Stimulated activated memory B cell treated with anti-CD40 and anti-IgM and Interleukin-4, amounts not matched to agents 10 μg/mL and 1 μg/mL and 100 μg/mL, for 72 hours (primary cell): Measurements from ENCODE around the gene GALNT12.

Source experiments
- ATAC-seq: fragments of 150-1000 bp; cut with Tn5 transposase; 2 replicates; pipeline ENCODE4 v1.10.0; 2021
- H3K27ac Mint-ChIP-seq: one replicate; pipeline ENCODE4 v1.8.0; 2022; ENCODE audit warnings: mild to moderate bottlenecking, mixed read lengths
- H3K27me3 Mint-ChIP-seq: one replicate; pipeline ENCODE4 v1.8.0; 2022; ENCODE audit warnings: mixed read lengths
- H3K36me3 Mint-ChIP-seq: one replicate; pipeline ENCODE4 v1.8.0; 2022; ENCODE audit warnings: mixed read lengths
- H3K4me1 Mint-ChIP-seq: one replicate; pipeline ENCODE4 v1.8.0; 2022; ENCODE audit warnings: mixed read lengths
- H3K4me3 Mint-ChIP-seq: one replicate; pipeline ENCODE4 v1.8.0; 2022; ENCODE audit warnings: mild to moderate bottlenecking, moderate library complexity, mixed read lengths
- H3K9me3 Mint-ChIP-seq: one replicate; pipeline ENCODE4 v1.8.0; 2022; ENCODE audit warnings: mixed read lengths

Gene GALNT12

DNA sequence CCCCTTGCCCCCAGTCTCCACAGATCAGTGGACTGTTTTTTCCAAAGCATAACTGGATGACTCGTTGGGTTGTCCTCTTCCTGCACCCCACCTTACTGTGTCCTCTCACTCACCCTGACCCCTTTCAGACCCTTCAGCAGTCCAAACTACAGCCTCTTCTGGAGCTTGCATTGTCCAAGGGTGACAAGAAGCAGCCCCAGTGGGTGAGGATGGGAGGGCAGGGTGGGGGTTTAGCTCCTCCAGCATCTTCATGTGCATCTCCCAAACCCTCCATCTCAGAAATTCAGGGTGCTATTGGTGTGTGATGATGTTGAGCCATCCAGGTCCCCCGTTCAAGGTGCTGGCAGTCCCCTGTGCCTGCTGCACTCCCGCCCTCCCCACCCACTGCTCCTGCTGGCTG lies 73.9 kb downstream of the GALNT12 start:
- H3K27ac Mint-ChIP-seq: no peak overlapping the region
- H3K4me1 Mint-ChIP-seq: no peaks in the 10 kb centered on the region
- no peak overlapping the region for H3K4me3 Mint-ChIP-seq
- H3K9me3 Mint-ChIP-seq: no peaks in the 10 kb centered on the region
- ATAC-seq: no peak
- peaks cover 78% of the 10 kb centered on the region for H3K27me3 Mint-ChIP-seq
- H3K36me3 Mint-ChIP-seq: no peaks in the 10 kb centered on the region

DNA sequence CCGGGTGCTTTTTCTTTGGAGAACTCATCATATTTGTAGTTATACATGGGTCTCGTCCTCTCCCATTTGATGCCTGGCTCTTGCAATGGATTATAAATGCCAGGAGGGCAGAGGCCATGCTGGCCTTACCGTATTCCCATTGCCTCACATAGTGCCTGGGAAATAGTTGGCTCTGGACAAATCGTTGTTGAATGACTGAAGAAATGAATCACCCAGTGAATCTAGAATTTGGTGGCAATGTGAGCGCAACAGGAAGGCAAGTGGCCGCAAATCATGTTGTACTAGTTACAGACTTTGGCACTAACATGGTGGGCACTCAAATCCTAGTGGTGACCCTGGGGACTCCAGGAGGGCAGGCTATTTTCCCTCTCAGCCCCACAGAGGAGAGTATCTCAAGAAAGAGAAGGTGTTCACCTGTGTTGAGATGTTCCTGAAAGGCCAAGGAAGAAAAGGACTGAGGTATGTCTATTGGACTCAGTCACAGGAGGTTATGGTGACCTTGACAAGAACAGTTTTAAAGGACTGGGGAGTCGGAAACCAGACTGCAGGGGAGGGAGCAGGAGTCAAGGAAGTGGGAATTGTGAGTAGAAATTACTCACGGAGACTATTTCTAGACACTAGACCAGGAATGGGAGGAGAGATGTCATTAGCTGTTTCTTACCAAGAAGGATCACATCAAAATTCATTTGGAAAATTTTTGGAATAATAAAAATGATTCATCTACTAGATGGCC lies 74.5 kb downstream of the GALNT12 start:
- Mint-ChIP-seq H3K27ac (no peak overlapping the region), H3K36me3 (no peaks in the 10 kb centered on the region), H3K9me3 (no peaks in the 10 kb centered on the region), H3K4me3 (no peak overlapping the region), H3K4me1 (no peaks in the 10 kb centered on the region), H3K27me3 (peaks cover 76% of the 10 kb centered on the region)
- no peak for ATAC-seq

DNA sequence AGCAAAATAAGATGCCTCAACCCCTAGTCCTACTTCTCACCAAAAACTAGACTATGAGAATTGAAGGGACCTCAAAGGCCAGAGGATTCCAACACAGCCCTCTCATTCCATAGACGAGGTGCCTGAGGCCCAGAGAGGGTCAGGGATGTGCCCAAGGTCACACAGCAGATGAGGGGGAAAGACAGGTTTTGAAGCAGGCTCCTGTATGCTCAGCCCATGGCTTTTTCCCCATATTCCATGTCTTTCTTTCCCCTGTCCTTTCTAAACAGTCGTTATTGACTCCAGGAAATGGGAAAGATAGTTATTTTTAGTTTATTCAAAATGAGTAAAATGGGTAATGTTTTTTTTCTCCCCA lies 75.1 kb downstream of the GALNT12 start:
- Mint-ChIP-seq H3K27me3 (peaks cover 71% of the 10 kb centered on the region), H3K4me3 (no peak overlapping the region), H3K9me3 (no peaks in the 10 kb centered on the region), H3K36me3 (no peaks in the 10 kb centered on the region), H3K4me1 (no peaks in the 10 kb centered on the region), H3K27ac (no peak overlapping the region)
- ATAC-seq: no peak

DNA sequence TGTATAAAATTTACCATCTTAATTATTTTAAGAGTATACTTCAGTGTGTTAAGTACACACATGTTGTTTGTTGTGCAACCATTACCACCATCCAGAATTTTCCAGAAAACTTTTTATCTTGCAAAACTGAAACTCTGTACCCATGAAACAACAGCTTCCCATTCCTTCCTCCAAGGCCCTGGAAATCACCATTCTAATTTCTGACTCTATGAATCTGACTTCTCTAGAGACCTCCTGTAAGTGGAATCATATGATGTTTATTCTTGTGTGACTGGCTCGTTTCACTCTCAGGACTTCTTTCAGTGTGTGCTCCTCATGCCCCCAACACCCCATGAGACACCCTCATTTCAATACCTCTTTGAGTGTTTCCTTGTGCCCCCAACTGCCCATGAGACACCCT lies 75.8 kb downstream of the GALNT12 start:
- Mint-ChIP-seq H3K36me3 (no peaks in the 10 kb centered on the region), H3K27me3 (peaks cover 64% of the 10 kb centered on the region), H3K4me3 (no peak overlapping the region), H3K4me1 (no peaks in the 10 kb centered on the region), H3K9me3 (no peaks in the 10 kb centered on the region), H3K27ac (no peak overlapping the region)
- no peak for ATAC-seq

DNA sequence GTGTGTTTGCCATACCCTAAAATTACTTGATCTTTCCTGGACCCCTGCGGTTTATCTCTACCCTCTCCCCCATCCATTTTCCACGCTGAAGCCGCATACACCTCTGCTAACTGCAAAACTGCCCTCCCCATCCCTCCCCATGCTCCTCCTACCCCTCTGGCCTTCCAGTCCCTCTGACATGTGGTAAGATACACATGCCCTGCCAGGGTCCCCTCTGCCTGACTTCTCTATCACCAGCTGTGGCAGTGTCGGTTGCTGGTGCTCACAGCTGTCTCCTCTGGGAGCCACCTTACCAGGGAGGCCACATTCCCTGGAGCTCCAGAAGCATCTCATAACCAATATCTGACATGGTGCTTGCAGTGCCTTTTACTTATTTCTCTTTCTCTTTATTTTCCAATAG lies 77.4 kb downstream of the GALNT12 start:
- Mint-ChIP-seq H3K4me3 (no peak overlapping the region), H3K36me3 (no peaks in the 10 kb centered on the region), H3K4me1 (no peaks in the 10 kb centered on the region), H3K27ac (no peak overlapping the region), H3K27me3 (peaks cover 51% of the 10 kb centered on the region), H3K9me3 (no peaks in the 10 kb centered on the region)
- no peak for ATAC-seq

DNA sequence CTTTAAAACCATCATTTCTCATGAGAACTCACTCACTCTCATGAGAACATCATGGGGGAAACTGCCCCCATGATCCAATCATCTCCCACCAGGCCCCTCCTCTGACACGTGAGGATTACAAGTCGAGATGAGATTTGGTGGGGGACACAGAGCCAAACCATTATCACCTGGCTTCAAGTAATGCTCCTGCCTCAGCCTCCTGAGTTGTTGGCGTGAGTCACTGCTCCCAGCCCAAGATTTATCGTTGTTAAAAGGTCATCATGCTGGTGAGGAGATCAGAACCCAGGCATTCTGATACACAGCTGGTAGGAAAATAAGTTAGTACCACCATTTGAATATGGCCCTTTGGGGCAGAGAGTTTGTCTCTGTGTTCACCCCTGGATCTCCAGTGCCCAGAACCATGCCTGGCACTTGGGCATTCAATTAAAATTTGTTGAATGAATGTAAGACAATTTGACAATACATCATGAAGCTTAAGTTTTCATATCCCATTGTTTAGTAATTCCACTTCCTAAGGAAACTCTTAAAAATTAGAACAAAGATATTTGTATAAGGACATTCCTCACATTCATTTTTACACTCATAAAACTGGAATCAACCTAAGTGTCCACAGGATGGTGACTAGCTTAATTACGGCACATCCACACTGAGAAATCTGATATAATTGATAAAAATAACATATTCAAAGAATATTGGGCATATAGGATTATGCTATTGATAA lies 78.3 kb downstream of the GALNT12 start:
- H3K27ac Mint-ChIP-seq: no peak overlapping the region
- H3K9me3 Mint-ChIP-seq: no peaks in the 10 kb centered on the region
- no peaks in the 10 kb centered on the region for H3K4me1 Mint-ChIP-seq
- ATAC-seq: no peak
- H3K36me3 Mint-ChIP-seq: no peaks in the 10 kb centered on the region
- no peak overlapping the region for H3K4me3 Mint-ChIP-seq
- H3K27me3 Mint-ChIP-seq: peaks cover 50% of the 10 kb centered on the region

DNA sequence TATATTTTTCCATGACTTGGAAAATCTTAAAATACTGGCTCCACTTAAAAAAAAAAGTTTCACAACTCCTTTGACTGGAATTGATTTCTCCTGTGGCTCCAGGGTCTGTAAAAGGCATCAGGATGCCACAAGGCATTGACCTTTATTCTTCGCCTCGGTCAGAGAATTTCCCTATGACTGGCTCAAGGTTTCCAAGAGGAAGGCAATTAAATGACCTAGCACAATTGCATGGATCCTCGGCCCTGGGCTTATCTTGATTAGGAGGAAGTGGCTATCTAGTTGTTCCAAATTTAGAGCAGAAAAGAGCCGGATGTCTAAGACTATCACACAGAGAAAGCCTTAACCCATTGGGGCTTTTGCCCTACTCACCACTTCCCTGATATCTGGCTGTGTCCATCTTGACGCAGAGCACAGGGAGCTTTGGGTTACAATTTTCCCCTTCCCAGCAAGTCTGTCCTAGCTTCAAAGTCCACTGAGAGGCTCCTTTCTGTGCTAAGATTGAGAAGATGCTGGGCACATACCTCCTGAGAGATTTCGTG lies 79.3 kb downstream of the GALNT12 start:
- Mint-ChIP-seq H3K27me3 (peaks cover 45% of the 10 kb centered on the region), H3K4me3 (no peak overlapping the region), H3K36me3 (no peaks in the 10 kb centered on the region), H3K27ac (no peak overlapping the region), H3K4me1 (no peaks in the 10 kb centered on the region), H3K9me3 (no peaks in the 10 kb centered on the region)
- ATAC-seq: no peak

DNA sequence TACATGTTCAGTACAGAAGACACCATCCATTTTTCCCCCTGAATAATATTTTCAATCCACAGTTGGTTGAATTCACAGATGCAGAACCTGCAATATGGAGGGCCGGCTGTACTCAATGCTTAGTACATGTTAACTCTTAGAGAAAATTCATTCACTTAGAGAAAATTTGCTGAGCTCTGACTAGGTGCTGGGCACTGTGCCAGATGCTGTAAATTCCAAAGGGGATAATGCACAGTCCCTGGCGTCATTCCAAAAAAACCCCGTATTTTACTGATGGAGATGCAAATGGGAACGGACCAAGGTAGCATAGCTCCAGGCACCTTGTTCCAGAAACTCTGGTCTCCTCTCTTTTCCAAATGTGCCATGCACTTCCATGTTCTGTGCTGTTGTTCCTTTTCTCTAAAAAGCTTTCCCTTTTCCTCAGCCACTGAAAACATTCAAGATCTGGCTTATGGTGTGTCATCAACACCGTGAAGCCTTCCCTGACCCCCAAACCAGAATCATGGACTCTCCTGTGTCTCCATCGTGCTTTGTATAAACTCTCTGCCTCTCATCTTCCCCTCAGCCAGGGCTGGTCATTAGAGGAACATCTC lies 80.5 kb downstream of the GALNT12 start:
- H3K36me3 Mint-ChIP-seq: no peaks in the 10 kb centered on the region

DNA sequence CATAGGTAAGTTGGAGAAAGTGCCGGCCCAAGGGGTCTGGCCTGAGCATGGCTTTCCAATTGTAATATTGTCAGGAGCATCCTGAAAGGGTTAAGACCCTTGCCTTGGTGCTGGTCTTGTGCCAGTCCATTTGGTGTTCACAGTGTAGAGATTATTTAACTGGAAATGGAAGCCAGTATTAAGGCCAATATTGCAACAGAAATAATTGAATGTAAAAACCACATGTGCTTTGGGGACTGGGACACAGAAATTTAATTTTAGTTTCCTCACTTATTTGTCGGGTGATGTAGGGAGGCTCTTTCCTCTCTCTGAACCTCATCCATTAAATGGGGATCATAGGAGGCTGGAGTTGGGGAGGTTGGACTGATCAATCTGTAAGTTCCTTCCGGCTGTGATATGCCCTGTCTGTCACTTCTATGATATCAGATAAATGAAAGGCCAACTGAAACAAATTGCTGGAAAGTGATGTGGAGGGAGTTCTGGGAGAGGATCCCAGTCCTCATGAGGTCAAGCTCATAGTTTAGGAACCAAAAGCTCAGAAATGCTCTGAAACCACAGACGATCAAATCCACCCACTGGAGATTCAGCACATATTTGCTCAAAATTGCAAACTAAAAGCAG lies 81.4 kb downstream of the GALNT12 start:
- ATAC-seq: no peak
- H3K4me1 Mint-ChIP-seq: no peaks in the 10 kb centered on the region
- H3K36me3 Mint-ChIP-seq: no peaks in the 10 kb centered on the region
- peaks cover 24% of the 10 kb centered on the region for H3K27me3 Mint-ChIP-seq
- H3K9me3 Mint-ChIP-seq: no peaks in the 10 kb centered on the region
- no peak overlapping the region for H3K4me3 Mint-ChIP-seq
- no peak overlapping the region for H3K27ac Mint-ChIP-seq

More for the DNA sequence above, 80.5 kb downstream of the GALNT12 start:
- Mint-ChIP-seq H3K27ac (no peak overlapping the region), H3K27me3 (peaks cover 33% of the 10 kb centered on the region), H3K4me1 (no peaks in the 10 kb centered on the region), H3K9me3 (no peaks in the 10 kb centered on the region), H3K4me3 (no peak overlapping the region)
- no peak for ATAC-seq

DNA sequence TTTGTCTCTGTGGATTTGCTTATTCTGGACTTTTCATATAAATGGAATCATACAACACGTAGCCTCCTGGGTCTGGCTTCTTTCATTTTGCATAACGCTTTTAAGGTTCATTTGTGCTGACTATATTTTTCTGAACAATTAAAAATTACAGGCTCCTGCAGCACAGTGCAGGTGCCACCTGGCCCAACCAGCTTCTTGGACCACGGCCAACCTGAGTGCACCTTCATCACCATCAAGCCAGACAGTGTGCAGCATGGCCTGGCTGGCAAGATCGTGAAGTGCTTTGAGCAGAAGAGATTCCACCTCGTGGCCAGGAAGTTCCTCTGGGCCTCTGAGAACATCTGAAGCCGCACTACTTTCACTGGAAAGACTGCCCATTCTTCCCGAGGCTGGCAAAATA lies 82.8 kb downstream of the GALNT12 start:
- Mint-ChIP-seq H3K36me3 (no peaks in the 10 kb centered on the region), H3K4me3 (no peak overlapping the region), H3K9me3 (no peaks in the 10 kb centered on the region), H3K27ac (no peak overlapping the region), H3K4me1 (no peaks in the 10 kb centered on the region), H3K27me3 (peaks cover 18% of the 10 kb centered on the region)
- no peak for ATAC-seq

DNA sequence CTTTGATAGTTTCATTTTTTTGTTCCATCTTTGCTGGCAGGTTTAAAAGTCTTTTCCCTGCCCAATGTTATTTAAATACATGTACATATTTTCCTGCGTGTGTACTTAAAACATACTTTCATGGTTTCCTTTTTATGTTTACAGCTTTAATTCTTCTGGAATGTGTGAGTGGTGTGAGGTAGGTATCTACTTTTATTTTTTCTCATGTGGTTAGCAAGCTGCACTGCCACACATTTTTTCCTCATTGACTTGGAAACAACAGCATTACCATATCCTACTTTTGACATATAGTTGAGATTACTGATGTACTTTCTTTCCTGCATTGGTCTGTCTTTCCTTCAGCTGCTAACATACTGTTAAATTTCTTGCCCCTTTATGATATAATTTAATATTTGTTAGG lies 84.8 kb downstream of the GALNT12 start:
- H3K4me3 Mint-ChIP-seq: no peak overlapping the region
- H3K27me3 Mint-ChIP-seq: peaks cover 34% of the 10 kb centered on the region
- H3K27ac Mint-ChIP-seq: no peak overlapping the region
- H3K4me1 Mint-ChIP-seq: no peaks in the 10 kb centered on the region
- no peaks in the 10 kb centered on the region for H3K36me3 Mint-ChIP-seq
- ATAC-seq: no peak
- peaks cover 2% of the 10 kb centered on the region for H3K9me3 Mint-ChIP-seq

DNA sequence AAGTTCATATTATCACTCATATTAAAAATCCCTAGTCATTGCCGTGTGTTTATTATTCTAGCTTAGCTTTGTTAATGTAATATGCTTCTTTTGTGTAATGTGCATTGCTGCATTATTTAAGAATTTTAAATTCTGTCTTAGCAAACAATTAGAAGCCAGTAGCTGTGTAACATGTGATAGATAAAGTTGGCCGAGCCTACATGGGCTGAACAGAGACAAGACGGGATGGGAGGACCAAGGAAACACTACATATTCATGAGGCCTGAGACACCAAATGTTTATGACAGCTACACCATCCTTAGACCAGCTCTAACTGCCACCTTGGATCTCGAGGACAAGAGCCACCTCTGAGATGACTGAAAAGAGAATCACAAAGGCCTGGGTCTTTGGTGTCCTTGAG lies 85.2 kb downstream of the GALNT12 start:
- Mint-ChIP-seq H3K27me3 (peaks cover 35% of the 10 kb centered on the region), H3K9me3 (peaks cover 2% of the 10 kb centered on the region), H3K27ac (no peak overlapping the region), H3K4me3 (no peak overlapping the region), H3K4me1 (no peaks in the 10 kb centered on the region), H3K36me3 (no peaks in the 10 kb centered on the region)
- ATAC-seq: no peak

DNA sequence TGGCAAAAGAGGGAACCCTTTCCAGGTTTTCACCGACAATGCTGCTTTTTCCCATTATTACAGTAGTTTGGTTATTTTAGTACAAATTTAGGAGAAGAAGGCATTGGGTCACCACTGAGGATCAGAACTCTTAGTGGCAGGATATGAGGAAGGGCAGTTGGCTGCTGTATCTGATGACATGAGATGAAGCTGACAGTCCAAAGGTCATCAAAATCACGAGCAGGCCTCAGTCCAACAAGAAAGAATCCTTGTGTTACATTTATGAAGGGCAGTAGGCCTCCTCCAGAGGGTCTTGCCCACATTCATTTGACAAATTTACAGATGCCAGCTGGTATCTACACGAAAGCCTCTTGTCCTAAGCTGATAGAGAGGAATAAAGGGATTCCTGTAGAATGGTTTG lies 86.7 kb downstream of the GALNT12 start:
- Mint-ChIP-seq H3K4me1 (no peaks in the 10 kb centered on the region), H3K9me3 (peaks cover 2% of the 10 kb centered on the region), H3K4me3 (no peak overlapping the region), H3K27me3 (peaks cover 35% of the 10 kb centered on the region), H3K27ac (no peak overlapping the region), H3K36me3 (no peaks in the 10 kb centered on the region)
- ATAC-seq: no peak

DNA sequence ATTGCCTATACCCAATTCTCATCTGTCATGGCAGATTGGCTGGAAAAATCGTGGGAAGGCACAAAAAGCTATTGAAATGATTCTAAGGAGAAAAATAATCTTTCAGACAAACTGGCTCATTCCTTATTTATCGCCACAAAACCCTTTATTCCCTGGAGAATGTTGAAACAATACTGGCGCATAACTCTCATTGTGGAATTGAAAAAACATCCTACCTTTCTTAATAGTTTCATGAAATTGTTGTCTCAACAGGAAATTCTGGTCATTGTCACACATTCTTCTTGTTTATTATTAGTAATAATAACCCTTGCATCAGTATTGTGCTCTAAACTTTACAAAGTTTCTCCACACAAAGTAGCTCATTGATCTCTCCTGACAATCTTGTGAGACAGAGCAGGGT lies 87.3 kb downstream of the GALNT12 start:
- H3K4me1 Mint-ChIP-seq: no peaks in the 10 kb centered on the region
- no peak for ATAC-seq
- H3K27ac Mint-ChIP-seq: no peak overlapping the region
- H3K9me3 Mint-ChIP-seq: peaks cover 2% of the 10 kb centered on the region
- H3K36me3 Mint-ChIP-seq: no peaks in the 10 kb centered on the region
- no peak overlapping the region for H3K4me3 Mint-ChIP-seq
- peaks cover 33% of the 10 kb centered on the region for H3K27me3 Mint-ChIP-seq

DNA sequence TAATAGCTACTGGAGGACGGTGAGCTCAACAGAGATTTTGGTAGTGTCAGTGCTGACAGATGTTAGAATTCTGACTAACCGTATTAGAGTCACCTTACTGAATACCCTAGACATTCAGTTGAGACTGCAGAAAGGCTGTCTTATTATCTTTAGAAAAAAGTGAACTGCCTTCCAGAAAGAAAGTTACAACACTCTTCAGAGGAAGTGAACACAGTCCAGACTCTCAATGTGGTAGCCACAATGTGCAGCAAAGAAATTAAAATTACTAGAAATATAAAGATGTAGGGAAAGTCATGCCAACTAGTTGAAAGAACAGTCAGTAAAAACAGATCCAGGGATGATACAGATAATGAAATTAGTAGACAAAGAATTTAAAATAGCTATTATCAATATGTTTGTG lies 89.2 kb downstream of the GALNT12 start:
- Mint-ChIP-seq H3K9me3 (peaks cover 2% of the 10 kb centered on the region), H3K4me3 (no peak overlapping the region), H3K4me1 (no peaks in the 10 kb centered on the region), H3K27ac (no peak overlapping the region), H3K36me3 (no peaks in the 10 kb centered on the region), H3K27me3 (peaks cover 25% of the 10 kb centered on the region)
- no peak for ATAC-seq
